ENCODE results near the gene ARHGEF9.

GRCh38 chrX:63740382-63740781 is 44.6 kb downstream of the ARHGEF9 start:
- TF ChIP-seq CTCF (IDR thresholded peaks at IDR 0.05; ENCODE audit: borderline replicate concordance, extremely low read depth, low read length, poor library complexity, severe bottlenecking) (no peak), EZH2 (IDR thresholded peaks at IDR 0.05; ENCODE audit: borderline replicate concordance, low read depth, low read length, severe bottlenecking) (no peak)
